Esophagus squamous epithelium (tissue), 4 donors: ENCODE data around the gene CACNA2D2.

Experiments
- CTCF ChIP-seq, 6 experiments: fragments of 450-650 bp in 4 of 6; fragments of 200-600 bp in 2 of 6; sonication (generic) in 2 of 6; IDR thresholded peaks; one replicate each; pipeline ENCODE4 v1.5.1; 2016 to 2019; ENCODE audit warnings: antibody characterized with exemption in 6 of 6, mild to moderate bottlenecking in 4 of 6, moderate library complexity in 4 of 6
- POLR2A ChIP-seq, 4 donors: fragments of 450-650 bp; IDR thresholded peaks; one replicate each; pipeline ENCODE4 v1.6.1; 2017; ENCODE audit warnings: antibody characterized with exemption in 4 of 4, mild to moderate bottlenecking in 4 of 4, moderate library complexity in 3 of 4

- TF ChIP-seq CTCF (IDR thresholded peaks at IDR 0.05), result no peak
- no peak for TF ChIP-seq POLR2A (IDR thresholded peaks at IDR 0.05)
Measured at GRCh38 chr3:50479523-50479922, 23.9 kb downstream of the CACNA2D2 start.
